NB4 (cell line): ENCODE data around the gene PMPCA.
"Not testable (repeated sequence)": the region's sequence is repeated elsewhere in the genome, so short reads cannot be mapped to it uniquely, and the experiment has no call there.

Experiments
- CTCF ChIP-seq: IDR thresholded peaks from one replicate; pipeline ENCODE4 v1.5.1; 2012; ENCODE audit warnings: low read depth, low read length
- MAX ChIP-seq: IDR thresholded peaks from 2 replicates; pipeline ENCODE4 v1.6.1; 2011; ENCODE audit warnings: low read depth, low read length
- MYC ChIP-seq: IDR thresholded peaks from 2 replicates; pipeline ENCODE4 v1.6.1; 2011; ENCODE audit warnings: low read depth, low read length
- POLR2A ChIP-seq: IDR thresholded peaks from 2 replicates; pipeline ENCODE4 v1.6.1; 2011; ENCODE audit warnings: mild to moderate bottlenecking; ENCODE audit not compliant: insufficient read length; ENCODE audit errors: extremely low read depth

- not testable (repeated sequence) for TF ChIP-seq POLR2A, CTCF, MYC, MAX
Observed at GRCh38 chr9:136425367-136425766, 14.9 kb downstream of the PMPCA start.
